IMR-90 (cell line): ENCODE data around the gene PCDHB1. TPM values are rescaled to one million over a fixed set of nuclear protein-coding genes. Genes with fewer than 3 reads are reported as not detected.

Experiments
- ATAC-seq: fragments of 200-7000 bp; cut with Tn5 transposase; 2 replicates; pipeline ENCODE4 v1.9.1; 2020; ENCODE audit warnings: low read depth, mild to moderate bottlenecking, moderate library complexity
- BruUV-seq: library from RNA; stranded (reverse); fragments of 400-500 nt; replicated peaks from 2 replicates; lab custom pipeline; 2021; lab: Mats Ljungman, UMichigan
- CTCF ChIA-PET: fragments of 300-600 bp; formaldehyde crosslinking; extraction: SDS; loops from one replicate; lab custom pipeline; 2021; ENCODE audit warnings: antibody characterized with exemption; lab: Yijun Ruan, JAX
- POLR2A ChIA-PET: fragments of 300-600 bp; sonication (Branson Sonifier 250); formaldehyde crosslinking; loops from one replicate; lab custom pipeline; 2022; ENCODE audit warnings: antibody characterized with exemption; ENCODE audit not compliant: unreplicated experiment; lab: Charles Lee
- DNase-seq: peaks from one replicate; pipeline ENCODE4 v3.0.0; 2013
- H2AFZ ChIP-seq: replicated peaks from 2 replicates; pipeline ENCODE3; 2013; ENCODE audit warnings: low read length, mild to moderate bottlenecking; ENCODE audit not compliant: poor library complexity
- H2AK5ac ChIP-seq: 2 replicates; pipeline ENCODE4 v1.6.1; 2013; ENCODE audit warnings: low read depth, low read length, inconsistent platforms
- H2AK9ac ChIP-seq: replicated peaks from 2 replicates; pipeline ENCODE3; 2013; ENCODE audit warnings: mild to moderate bottlenecking, low read depth, low read length, moderate library complexity; ENCODE audit not compliant: poor library complexity
- H2BK120ac ChIP-seq: 2 replicates; pipeline ENCODE4 v1.6.1; 2013; ENCODE audit warnings: low read depth, low read length, inconsistent platforms
- H2BK15ac ChIP-seq: 3 replicates; pipeline ENCODE4 v1.6.1; 2013; ENCODE audit warnings: low read depth, low read length, inconsistent platforms
- H2BK20ac ChIP-seq: 2 replicates; pipeline ENCODE4 v1.6.1; 2013; ENCODE audit warnings: low read depth, mild to moderate bottlenecking, inconsistent platforms, low read length, moderate library complexity
- H2BK5ac ChIP-seq: 2 replicates; pipeline ENCODE4 v1.6.1; 2013; ENCODE audit warnings: mild to moderate bottlenecking, low read depth, low read length, inconsistent platforms; ENCODE audit not compliant: poor library complexity, severe bottlenecking
- H3K14ac ChIP-seq: replicated peaks from 2 replicates; pipeline ENCODE4 v1.6.1; 2013; ENCODE audit warnings: low read depth, low read length, inconsistent platforms
- H3K18ac ChIP-seq: 2 replicates; pipeline ENCODE4 v1.6.1; 2013; ENCODE audit warnings: low read depth, low read length, control low read depth
- H3K23ac ChIP-seq: 2 replicates; pipeline ENCODE4 v1.6.1; 2013; ENCODE audit warnings: low read depth, low read length, inconsistent platforms
- H3K27ac ChIP-seq: 2 replicates; pipeline ENCODE4 v1.5.1; 2013; ENCODE audit warnings: mild to moderate bottlenecking, control low read depth, low read length; ENCODE audit not compliant: insufficient read depth
- H3K27me3 ChIP-seq: 2 replicates; pipeline ENCODE4 v1.6.1; 2013; ENCODE audit warnings: low read length; ENCODE audit not compliant: control insufficient read depth, insufficient read depth
- H3K36me3 ChIP-seq: 2 replicates; pipeline ENCODE4 v1.6.1; 2013; ENCODE audit warnings: low read length, mixed read lengths; ENCODE audit not compliant: control insufficient read depth, insufficient read depth
- H3K4ac ChIP-seq: 2 replicates; pipeline ENCODE4 v1.6.1; 2013; ENCODE audit warnings: low read depth, low read length, inconsistent platforms
- H3K4me1 ChIP-seq: 2 replicates; pipeline ENCODE4 v1.6.1; 2013; ENCODE audit warnings: low read length, mixed read lengths; ENCODE audit not compliant: control insufficient read depth, insufficient read depth
- H3K4me2 ChIP-seq: 2 replicates; pipeline ENCODE4 v1.6.1; 2013; ENCODE audit warnings: low read depth, mild to moderate bottlenecking, control low read depth, low read length, moderate library complexity
- H3K4me3 ChIP-seq: 2 replicates; pipeline ENCODE4 v1.5.1; 2013; ENCODE audit warnings: low read depth, mild to moderate bottlenecking, control low read depth, low read length, moderate library complexity; ENCODE audit not compliant: insufficient read depth
- H3K56ac ChIP-seq: 2 replicates; pipeline ENCODE4 v1.6.1; 2013; ENCODE audit warnings: low read length, inconsistent platforms; ENCODE audit not compliant: insufficient read depth; ENCODE audit errors: extremely low read depth
- H3K79me1 ChIP-seq, 2 experiments: 2 replicates each; pipeline ENCODE4 v1.6.1; 2013; ENCODE audit warnings: low read length in 2 of 2, inconsistent platforms in 1 of 2, low read depth in 1 of 2
- H3K9ac ChIP-seq: 2 replicates; pipeline ENCODE4 v1.6.1; 2013; ENCODE audit warnings: low read depth, low read length, control low read depth
- H3K9me1 ChIP-seq: 2 replicates; pipeline ENCODE4 v1.6.1; 2013; ENCODE audit warnings: low read length, inconsistent platforms; ENCODE audit not compliant: insufficient read depth
- H3K9me3 ChIP-seq: 2 replicates; pipeline ENCODE4 v1.6.1; 2013; ENCODE audit warnings: low read length; ENCODE audit not compliant: control insufficient read depth, insufficient read depth
- H4K20me1 ChIP-seq: 2 replicates; pipeline ENCODE4 v1.6.1; 2013; ENCODE audit warnings: low read length, inconsistent platforms; ENCODE audit not compliant: insufficient read depth
- H4K5ac ChIP-seq: 2 replicates; pipeline ENCODE4 v1.6.1; 2013; ENCODE audit warnings: mild to moderate bottlenecking, low read depth, low read length, control low read depth
- H4K8ac ChIP-seq, 2 experiments: 2 replicates each; pipeline ENCODE4 v1.6.1; 2013; ENCODE audit warnings: low read depth in 2 of 2, low read length in 2 of 2, control low read depth in 1 of 2, inconsistent platforms in 1 of 2
- H4K91ac ChIP-seq: 2 replicates; pipeline ENCODE4 v1.6.1; 2013; ENCODE audit warnings: low read depth, low read length, inconsistent platforms; ENCODE audit not compliant: insufficient read depth
- FOS ChIP-seq: fragments of 150-350 bp; IDR thresholded peaks from 2 replicates; pipeline ENCODE4 v1.6.1; 2016; ENCODE audit warnings: low read depth, low read length
- MXI1 ChIP-seq: IDR thresholded peaks from 2 replicates; pipeline ENCODE4 v1.6.1; 2012; ENCODE audit warnings: low read depth, mild to moderate bottlenecking, low read length, moderate library complexity, borderline replicate concordance
- NFE2L2 ChIP-seq: fragments of 150-350 bp; IDR thresholded peaks from 2 replicates; pipeline ENCODE4 v1.6.1; 2016; ENCODE audit warnings: low read depth, mild to moderate bottlenecking, low read length
- RAD21 ChIP-seq: IDR thresholded peaks from 2 replicates; pipeline ENCODE4 v1.6.1; 2012; ENCODE audit warnings: low read length, improper control_type of control experiment
- SMC3 ChIP-seq: fragments of 150-350 bp; IDR thresholded peaks from 2 replicates; pipeline ENCODE4 v1.6.1; 2016; ENCODE audit warnings: low read depth, mild to moderate bottlenecking, antibody characterized with exemption, low read length, moderate library complexity
- USF2 ChIP-seq: fragments of 150-350 bp; IDR thresholded peaks from 2 replicates; pipeline ENCODE4 v1.6.1; 2017; ENCODE audit warnings: mild to moderate bottlenecking, antibody characterized with exemption, low read length, low read depth
- WGBS, 2 experiments: methylation state at CpG; one replicate each; pipeline versions ENCODE4 v1.1.5 to v1.1.7; 2013; ENCODE audit warnings: missing lambda C conversion rate in 2 of 2; ENCODE audit not compliant: insufficient read length in 1 of 2; ENCODE audit errors: extremely low coverage in 2 of 2; 5-methylcytosine and 5-hydroxymethylcytosine counted together
- dilution Hi-C: fragments of 300-500 bp; cut with HindIII; formaldehyde crosslinking; loops from one replicate; pipeline ENCODE4 v1.14.3; 2018; ENCODE audit warnings: low sequenced_read_pairs; ENCODE audit not compliant: unreplicated experiment
- in situ Hi-C: fragments of 300-500 bp; cut with MboI; formaldehyde crosslinking; loops from 3 replicates; pipeline ENCODE4 v1.14.3; 2019; ENCODE audit warnings: low sequenced_read_pairs, inconsistent platforms, mixed read lengths
- intact Hi-C: fragments of 100-400 bp; cut with micrococcal nuclease; formaldehyde crosslinking; loops from 2 replicates; pipeline ENCODE4 v1.10.0; 2022
- polyA plus RNA-seq, 3 experiments: library from polyadenylated mRNA; depleted of rRNA; stranded (reverse); fragments of >200 nt; gene quantifications; 2 replicates each; pipeline ENCODE4 v1.2.3, GENCODE V29; 2012; ENCODE audit warnings: low replicate concordance in 1 of 3
- total RNA-seq: library from RNA; depleted of rRNA; stranded (reverse); fragments of >200 nt; gene quantifications from 2 replicates; pipeline ENCODE4 v1.2.3, GENCODE V29; 2012
- TF ChIP-seq, protein P1 (sequence below): fragments of 150-350 bp; IDR thresholded peaks from 2 replicates; pipeline ENCODE4 v1.6.1; 2016; ENCODE audit warnings: low read depth, mild to moderate bottlenecking, low read length, moderate library complexity, borderline replicate concordance

Gene PCDHB1
- total and polyA plus RNA-seq, 2 of the 4 experiments (the other 2 are of a cell fraction), result not detected

DNA sequence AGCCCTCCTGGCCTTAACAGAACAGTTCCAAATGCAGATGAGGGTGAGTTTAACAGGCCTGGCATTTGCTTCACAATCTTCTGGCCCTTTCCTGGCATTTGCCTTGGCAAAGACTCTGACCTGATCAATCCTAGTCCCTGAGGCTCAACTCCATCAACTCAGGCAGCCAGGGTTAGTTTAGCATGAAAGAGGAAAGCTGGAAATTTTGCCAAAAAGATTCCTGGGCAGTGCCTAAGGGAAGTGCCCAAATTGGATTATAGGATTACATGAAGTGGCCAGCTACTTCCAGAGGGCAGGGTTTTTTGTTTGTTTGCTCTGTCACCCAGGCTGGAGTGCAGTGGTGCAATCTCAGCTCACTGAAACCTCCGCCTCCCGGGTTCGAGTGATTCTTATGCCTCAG is 48.1 kb upstream of the PCDHB1 start:
- H2BK20ac ChIP-seq, result no peak overlapping the region
- intact Hi-C loops (no loop called here), dilution Hi-C loops (no loop called here), in situ Hi-C loops (no loop called here)
- H2BK15ac ChIP-seq, result no peak overlapping the region
- H3K4me2 ChIP-seq, result no peak overlapping the region
- no peak overlapping the region for H3K18ac ChIP-seq
- ChIA-PET POLR2A (no interaction called here), CTCF (no interaction called here)
- no peak overlapping the region for H3K27ac ChIP-seq
- H3K4me3 ChIP-seq, result no peak overlapping the region
- no peak overlapping the region for H2AFZ ChIP-seq
- ATAC-seq (no peak), DNase-seq (no peak)
- no peak overlapping the region for H3K14ac ChIP-seq
- H3K9me1 ChIP-seq, result no peaks in the 10 kb centered on the region
- H4K5ac ChIP-seq, result no peak overlapping the region
- H2AK5ac ChIP-seq, result no peak overlapping the region
- no CpG with 5 or more reads among the region's 3 CpGs for WGBS, 2 experiments
- no peak for TF ChIP-seq USF2
- TF ChIP-seq, protein P1, sequence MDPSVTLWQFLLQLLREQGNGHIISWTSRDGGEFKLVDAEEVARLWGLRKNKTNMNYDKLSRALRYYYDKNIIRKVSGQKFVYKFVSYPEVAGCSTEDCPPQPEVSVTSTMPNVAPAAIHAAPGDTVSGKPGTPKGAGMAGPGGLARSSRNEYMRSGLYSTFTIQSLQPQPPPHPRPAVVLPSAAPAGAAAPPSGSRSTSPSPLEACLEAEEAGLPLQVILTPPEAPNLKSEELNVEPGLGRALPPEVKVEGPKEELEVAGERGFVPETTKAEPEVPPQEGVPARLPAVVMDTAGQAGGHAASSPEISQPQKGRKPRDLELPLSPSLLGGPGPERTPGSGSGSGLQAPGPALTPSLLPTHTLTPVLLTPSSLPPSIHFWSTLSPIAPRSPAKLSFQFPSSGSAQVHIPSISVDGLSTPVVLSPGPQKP, result no peak
- no peak for TF ChIP-seq RAD21
- TF ChIP-seq NFE2L2, result no peak
- no peak for TF ChIP-seq SMC3
- no peak for TF ChIP-seq FOS
- TF ChIP-seq MXI1, result no peak
- no peaks in the 10 kb centered on the region for H3K4me1 ChIP-seq
- H3K9me3 ChIP-seq, result peaks cover 18% of the 10 kb centered on the region
- H4K20me1 ChIP-seq, result no peaks in the 10 kb centered on the region
- no peak overlapping the region for H2AK9ac ChIP-seq
- H4K91ac ChIP-seq, result no peak overlapping the region
- H3K36me3 ChIP-seq, result no peaks in the 10 kb centered on the region
- no peak overlapping the region for H3K23ac ChIP-seq
- no peak overlapping the region for H3K9ac ChIP-seq
- H3K27me3 ChIP-seq, result no peaks in the 10 kb centered on the region
- no peak overlapping the region for H2BK120ac ChIP-seq
- no TSS peak for BruUV-seq
- no peak overlapping the region for H3K4ac ChIP-seq
- no peaks in the 10 kb centered on the region for H3K79me1 ChIP-seq
- no peak overlapping the region for H3K56ac ChIP-seq
- no peak overlapping the region for H4K8ac ChIP-seq
- H2BK5ac ChIP-seq, result no peak overlapping the region
